Karpas-422 (cell line): Measurements from ENCODE around the gene GYPB. TPM values are rescaled to one million over a fixed set of nuclear protein-coding genes. Genes with fewer than 3 reads are reported as not detected.
"Not testable (repeated sequence)": the region's sequence is repeated elsewhere in the genome, so short reads cannot be mapped to it uniquely, and the experiment has no call there.

Source experiments
- DNase-seq: peaks from one replicate; pipeline ENCODE4 v3.0.0-alpha.2; 2015
- H2AFZ ChIP-seq: fragments of 200-600 bp; sonication (generic); 2 replicates; pipeline ENCODE4 v1.6.1; 2014; ENCODE audit warnings: antibody characterized with exemption, low read length, mixed read lengths
- H3K27ac ChIP-seq: fragments of 200-600 bp; sonication (generic); 2 replicates; pipeline ENCODE4 v1.5.1; 2014; ENCODE audit warnings: mild to moderate bottlenecking, low read length, moderate library complexity
- H3K27me3 ChIP-seq: fragments of 200-600 bp; sonication (generic); 2 replicates; pipeline ENCODE4 v1.6.1; 2014; ENCODE audit warnings: low read length, mixed read lengths
- H3K36me3 ChIP-seq: fragments of 200-600 bp; sonication (generic); 2 replicates; pipeline ENCODE4 v1.6.1; 2014; ENCODE audit warnings: low read length, mixed read lengths; ENCODE audit not compliant: insufficient read depth
- H3K4me1 ChIP-seq: fragments of 200-600 bp; sonication (generic); 2 replicates; pipeline ENCODE4 v1.6.1; 2014; ENCODE audit warnings: mild to moderate bottlenecking, low read length, mixed read lengths
- H3K4me2 ChIP-seq: fragments of 200-600 bp; sonication (generic); 2 replicates; pipeline ENCODE4 v1.6.1; 2014; ENCODE audit warnings: low read length, low read depth, mild to moderate bottlenecking; ENCODE audit not compliant: poor library complexity, severe bottlenecking
- H3K4me3 ChIP-seq: fragments of 200-600 bp; sonication (generic); 2 replicates; pipeline ENCODE4 v1.5.1; 2014; ENCODE audit warnings: mild to moderate bottlenecking, antibody characterized with exemption, low read length, mixed read lengths
- H3K79me2 ChIP-seq: fragments of 200-600 bp; sonication (generic); 2 replicates; pipeline ENCODE4 v1.6.1; 2014; ENCODE audit warnings: mild to moderate bottlenecking, low read length, mixed read lengths
- H3K9ac ChIP-seq: fragments of 200-600 bp; sonication (generic); 2 replicates; pipeline ENCODE4 v1.6.0; 2014; ENCODE audit warnings: low read length
- H3K9me2 ChIP-seq: fragments of 200-600 bp; sonication (generic), shearing (Covaris generic); replicated peaks from 2 replicates; pipeline ENCODE4 v1.6.0; 2014; ENCODE audit warnings: mild to moderate bottlenecking, low read length, moderate library complexity; ENCODE audit not compliant: insufficient read depth
- H3K9me3 ChIP-seq: fragments of 300-700, 200-600 bp; sonication (generic); 2 replicates; pipeline ENCODE4 v1.6.1; 2014; ENCODE audit warnings: low read length, mixed read lengths
- H4K20me1 ChIP-seq: fragments of 200-600 bp; sonication (generic); 2 replicates; pipeline ENCODE4 v1.6.1; 2014; ENCODE audit warnings: mild to moderate bottlenecking, antibody characterized with exemption, low read length, low read depth; ENCODE audit not compliant: insufficient read depth
- total RNA-seq: library from RNA; depleted of rRNA; stranded (reverse); fragments of >200 nt; shearing (Covaris generic); gene quantifications from 2 replicates; pipeline ENCODE4 v1.2.3, GENCODE V29; 2014; ENCODE audit warnings: low replicate concordance

The GYPB gene
- total RNA-seq, 1 experiment from 2014 or later, result not detected

DNA sequence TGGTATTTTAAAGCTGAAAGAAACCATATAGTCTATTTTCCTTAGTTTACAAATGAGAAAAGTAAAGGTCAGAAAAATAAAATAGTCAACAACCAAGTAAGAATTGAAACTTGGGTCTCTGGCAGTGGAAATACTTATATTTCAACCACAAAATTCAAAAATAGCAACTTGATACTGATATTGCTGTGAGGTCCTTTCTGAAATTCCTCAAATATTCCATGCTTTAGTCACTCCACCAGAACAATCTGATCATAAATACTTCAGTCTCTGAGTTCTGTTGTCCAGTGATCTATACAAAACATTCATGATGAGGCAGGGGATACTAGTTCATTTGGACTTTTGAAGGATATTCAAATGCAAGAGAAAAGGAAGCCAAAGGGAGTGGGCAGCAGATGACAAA, 25.8 kb upstream of the GYPB start:
- H3K4me3 ChIP-seq, H2AFZ ChIP-seq, H3K9me3 ChIP-seq, H3K4me2 ChIP-seq, H3K27ac ChIP-seq, DNase-seq, H4K20me1 ChIP-seq, H3K79me2 ChIP-seq, H3K9me2 ChIP-seq, H3K4me1 ChIP-seq, H3K36me3 ChIP-seq, H3K9ac ChIP-seq, H3K27me3 ChIP-seq: not testable (repeated sequence)

GRCh38 chr4:144032580-144032979, 13.4 kb upstream of the GYPB start:
- H3K9ac ChIP-seq, H2AFZ ChIP-seq, H3K36me3 ChIP-seq, H3K79me2 ChIP-seq, H3K27me3 ChIP-seq, H3K9me2 ChIP-seq, H3K4me2 ChIP-seq, DNase-seq, H3K4me1 ChIP-seq, H4K20me1 ChIP-seq, H3K4me3 ChIP-seq, H3K27ac ChIP-seq, H3K9me3 ChIP-seq: not testable (repeated sequence)

GRCh38 chr4:144031875-144032274, 12.7 kb upstream of the GYPB start:
- not testable (repeated sequence) for DNase-seq

DNA sequence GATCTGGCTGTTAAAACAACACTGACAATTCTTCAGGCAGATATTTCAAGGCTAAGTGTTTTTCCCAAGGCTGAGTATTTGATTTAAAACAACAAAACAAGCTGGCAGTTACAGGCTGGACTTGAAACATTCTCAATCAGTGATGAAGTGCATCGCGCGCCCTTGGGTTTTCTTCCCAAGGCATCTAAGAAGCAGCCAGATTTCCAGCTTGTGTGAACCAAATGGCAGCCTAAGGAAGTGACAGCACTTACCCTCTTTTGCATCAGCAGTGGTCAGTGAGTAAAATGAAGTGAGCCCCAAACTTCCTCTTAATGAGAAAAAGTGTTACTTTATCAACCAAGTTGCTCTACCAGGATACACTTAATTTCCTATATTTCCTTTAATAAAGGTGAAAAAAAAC, 12.2 kb upstream of the GYPB start:
- not testable (repeated sequence) for H3K4me1 ChIP-seq, H3K79me2 ChIP-seq, H3K9me2 ChIP-seq, H3K4me2 ChIP-seq, H3K36me3 ChIP-seq, H2AFZ ChIP-seq, H4K20me1 ChIP-seq, H3K9ac ChIP-seq, H3K9me3 ChIP-seq, H3K4me3 ChIP-seq, DNase-seq, H3K27ac ChIP-seq, H3K27me3 ChIP-seq

More at GRCh38 chr4:144031875-144032274, 12.7 kb upstream of the GYPB start:
- not testable (repeated sequence) for H3K9me2 ChIP-seq, H3K9me3 ChIP-seq, H3K79me2 ChIP-seq, H3K36me3 ChIP-seq, H3K27me3 ChIP-seq, H3K4me2 ChIP-seq, H3K9ac ChIP-seq, H3K4me1 ChIP-seq, H3K4me3 ChIP-seq, H2AFZ ChIP-seq, H4K20me1 ChIP-seq, H3K27ac ChIP-seq

- not testable (repeated sequence) for H3K4me1 ChIP-seq, H3K9me2 ChIP-seq, H3K27ac ChIP-seq, DNase-seq, H3K9ac ChIP-seq, H3K4me3 ChIP-seq, H3K36me3 ChIP-seq, H2AFZ ChIP-seq, H3K27me3 ChIP-seq, H3K4me2 ChIP-seq, H3K9me3 ChIP-seq, H3K79me2 ChIP-seq, H4K20me1 ChIP-seq
These were observed 11.5 kb upstream of the GYPB start for GRCh38 chr4:144030708-144031107.

DNA sequence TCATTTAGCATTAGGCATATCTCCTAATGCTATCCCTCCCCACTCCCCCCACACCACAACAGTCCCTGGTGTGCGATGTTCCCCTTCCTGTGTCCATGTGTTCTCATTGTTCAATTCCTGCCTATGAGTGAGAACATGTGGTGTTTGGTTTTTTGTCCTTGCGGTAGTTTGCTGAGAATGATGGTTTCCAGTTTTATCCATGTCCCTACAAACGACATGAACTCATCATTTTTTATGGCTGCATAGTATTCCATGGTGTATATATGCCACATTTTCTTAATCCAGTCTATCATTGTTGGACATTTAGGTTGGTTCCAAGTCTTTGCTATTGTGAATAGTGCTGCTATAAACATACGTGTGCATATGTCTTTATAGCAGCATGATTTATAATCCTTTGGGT, 7.5 kb upstream of the GYPB start:
- H3K9ac ChIP-seq, DNase-seq, H3K4me3 ChIP-seq, H3K36me3 ChIP-seq, H3K79me2 ChIP-seq, H3K27ac ChIP-seq, H2AFZ ChIP-seq, H3K4me2 ChIP-seq, H3K4me1 ChIP-seq, H3K27me3 ChIP-seq, H3K9me2 ChIP-seq, H4K20me1 ChIP-seq, H3K9me3 ChIP-seq: not testable (repeated sequence)

DNA sequence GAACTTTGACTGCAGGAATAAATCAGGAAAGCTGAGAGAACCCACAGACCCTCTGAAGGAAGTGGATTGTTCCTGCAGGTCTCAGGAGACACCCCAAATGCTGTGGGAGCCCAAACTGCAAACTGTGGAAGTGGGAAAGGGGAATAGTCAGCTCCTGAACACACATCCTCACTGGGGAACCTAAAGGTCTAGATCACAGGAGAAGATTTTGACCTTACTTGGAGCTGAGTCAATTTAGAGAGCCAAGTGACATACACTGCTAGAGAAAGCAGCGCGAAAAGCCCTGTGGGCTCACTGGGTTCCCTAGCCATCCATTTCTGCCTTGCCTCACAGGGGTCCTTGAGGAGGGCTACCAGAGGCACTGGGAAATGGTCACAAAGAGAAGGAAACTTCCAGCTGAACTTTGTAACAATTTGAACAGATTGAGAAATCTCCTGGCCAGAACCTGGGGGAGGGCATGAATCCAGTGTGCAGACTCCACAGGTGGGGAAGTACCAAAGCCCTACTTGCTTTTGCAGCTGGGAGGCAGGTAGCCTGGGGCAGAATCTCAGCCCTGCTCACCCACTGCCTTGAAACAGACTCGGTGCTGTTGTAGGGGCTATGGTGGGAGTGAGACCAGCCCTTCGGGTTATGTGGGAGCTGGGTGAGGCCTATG, 5.3 kb upstream of the GYPB start:
- H3K9me3 ChIP-seq, H2AFZ ChIP-seq, H3K4me3 ChIP-seq, H3K4me1 ChIP-seq, H3K4me2 ChIP-seq, DNase-seq, H3K36me3 ChIP-seq, H3K79me2 ChIP-seq, H3K9me2 ChIP-seq, H3K27ac ChIP-seq, H3K9ac ChIP-seq, H3K27me3 ChIP-seq, H4K20me1 ChIP-seq: not testable (repeated sequence)

DNA sequence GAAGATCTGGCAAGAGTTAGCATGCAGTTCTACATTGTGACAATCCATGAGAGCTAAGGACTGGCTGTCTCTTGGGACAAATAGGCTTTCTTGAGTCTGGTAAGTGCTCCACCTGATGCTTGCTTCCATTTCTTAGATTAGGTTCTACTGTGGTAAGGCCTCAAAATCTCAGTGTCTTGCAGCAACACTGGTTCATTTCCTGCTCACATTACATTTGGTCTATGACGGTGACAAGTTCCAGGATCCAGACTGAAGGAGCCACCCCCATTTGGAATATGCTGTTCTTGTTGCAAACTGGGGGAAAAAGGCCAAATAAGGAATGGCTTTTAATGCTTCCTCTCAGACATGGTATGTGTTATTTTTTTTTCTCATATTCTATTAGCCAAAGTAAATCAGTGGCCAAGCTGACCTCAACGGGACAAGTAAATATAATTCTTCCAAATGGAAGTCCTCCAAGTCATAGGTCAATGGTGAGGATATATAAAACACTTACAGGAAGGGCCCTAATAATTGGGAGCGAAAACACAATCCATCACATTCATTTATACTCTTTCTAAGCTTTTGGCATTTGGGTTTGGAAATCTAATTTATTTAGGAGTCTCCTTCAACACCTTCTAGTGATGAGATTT, 3.7 kb upstream of the GYPB start:
- not testable (repeated sequence) for H3K79me2 ChIP-seq, H2AFZ ChIP-seq, H3K4me3 ChIP-seq, H3K27me3 ChIP-seq, H3K9ac ChIP-seq, H3K4me1 ChIP-seq, H3K4me2 ChIP-seq, H3K9me2 ChIP-seq, H3K36me3 ChIP-seq, DNase-seq, H4K20me1 ChIP-seq, H3K9me3 ChIP-seq, H3K27ac ChIP-seq
